DMS153 treated with DMSO at 0.1 percent for 48 hours (cell line): ENCODE measurements around the gene CEACAM5.
"Not testable (repeated sequence)": the region's sequence is repeated elsewhere in the genome, so short reads cannot be mapped to it uniquely, and the experiment has no call there.

Experiments used
- DNase-seq: peaks from one replicate; lab custom pipeline; 2025; ENCODE audit not compliant: unreplicated experiment; lab: John Stamatoyannopoulos, UW

The CEACAM5 gene

DNA sequence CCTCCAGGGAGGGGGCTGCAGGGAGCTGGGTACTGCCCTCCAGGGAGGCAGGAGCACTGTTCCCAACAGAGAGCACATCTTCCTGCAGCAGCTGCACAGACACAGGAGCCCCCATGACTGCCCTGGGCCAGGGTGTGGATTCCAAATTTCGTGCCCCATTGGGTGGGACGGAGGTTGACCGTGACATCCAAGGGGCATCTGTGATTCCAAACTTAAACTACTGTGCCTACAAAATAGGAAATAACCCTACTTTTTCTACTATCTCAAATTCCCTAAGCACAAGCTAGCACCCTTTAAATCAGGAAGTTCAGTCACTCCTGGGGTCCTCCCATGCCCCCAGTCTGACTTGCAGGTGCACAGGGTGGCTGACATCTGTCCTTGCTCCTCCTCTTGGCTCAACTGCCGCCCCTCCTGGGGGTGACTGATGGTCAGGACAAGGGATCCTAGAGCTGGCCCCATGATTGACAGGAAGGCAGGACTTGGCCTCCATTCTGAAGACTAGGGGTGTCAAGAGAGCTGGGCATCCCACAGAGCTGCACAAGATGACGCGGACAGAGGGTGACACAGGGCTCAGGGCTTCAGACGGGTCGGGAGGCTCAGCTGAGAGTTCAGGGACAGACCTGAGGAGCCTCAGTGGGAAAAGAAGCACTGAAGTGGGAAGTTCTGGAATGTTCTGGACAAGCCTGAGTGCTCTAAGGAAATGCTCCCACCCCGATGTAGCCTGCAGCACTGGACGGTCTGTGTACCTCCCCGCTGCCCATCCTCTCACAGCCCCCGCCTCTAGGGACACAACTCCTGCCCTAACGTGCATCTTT, 7.8 kb upstream of the CEACAM5 start:
- DNase-seq: no peak

GRCh38 chr19:41701401-41702075, 6.9 kb upstream of the CEACAM5 start:
- no peak for DNase-seq

- no peak for DNase-seq
These were observed 6.2 kb upstream of the CEACAM5 start for GRCh38 chr19:41702171-41702651.

GRCh38 chr19:41703602-41704293, 4.7 kb upstream of the CEACAM5 start:
- no peak for DNase-seq

GRCh38 chr19:41705393-41706174, 2.8 kb upstream of the CEACAM5 start:
- DNase-seq: no peak

DNA sequence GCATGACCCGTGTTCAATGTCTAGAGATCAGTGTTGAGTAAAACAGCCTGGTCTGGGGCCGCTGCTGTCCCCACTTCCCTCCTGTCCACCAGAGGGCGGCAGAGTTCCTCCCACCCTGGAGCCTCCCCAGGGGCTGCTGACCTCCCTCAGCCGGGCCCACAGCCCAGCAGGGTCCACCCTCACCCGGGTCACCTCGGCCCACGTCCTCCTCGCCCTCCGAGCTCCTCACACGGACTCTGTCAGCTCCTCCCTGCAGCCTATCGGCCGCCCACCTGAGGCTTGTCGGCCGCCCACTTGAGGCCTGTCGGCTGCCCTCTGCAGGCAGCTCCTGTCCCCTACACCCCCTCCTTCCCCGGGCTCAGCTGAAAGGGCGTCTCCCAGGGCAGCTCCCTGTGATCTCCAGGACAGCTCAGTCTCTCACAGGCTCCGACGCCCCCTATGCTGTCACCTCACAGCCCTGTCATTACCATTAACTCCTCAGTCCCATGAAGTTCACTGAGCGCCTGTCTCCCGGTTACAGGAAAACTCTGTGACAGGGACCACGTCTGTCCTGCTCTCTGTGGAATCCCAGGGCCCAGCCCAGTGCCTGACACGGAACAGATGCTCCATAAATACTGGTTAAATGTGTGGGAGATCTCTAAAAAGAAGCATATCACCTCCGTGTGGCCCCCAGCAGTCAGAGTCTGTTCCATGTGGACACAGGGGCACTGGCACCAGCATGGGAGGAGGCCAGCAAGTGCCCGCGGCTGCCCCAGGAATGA, 1.5 kb upstream of the CEACAM5 start:
- peak; percentile 86 for DNase-seq

- DNase-seq: peak; percentile 56
These were observed 969 bp upstream of the CEACAM5 start for GRCh38 chr19:41707502-41707812.

DNA sequence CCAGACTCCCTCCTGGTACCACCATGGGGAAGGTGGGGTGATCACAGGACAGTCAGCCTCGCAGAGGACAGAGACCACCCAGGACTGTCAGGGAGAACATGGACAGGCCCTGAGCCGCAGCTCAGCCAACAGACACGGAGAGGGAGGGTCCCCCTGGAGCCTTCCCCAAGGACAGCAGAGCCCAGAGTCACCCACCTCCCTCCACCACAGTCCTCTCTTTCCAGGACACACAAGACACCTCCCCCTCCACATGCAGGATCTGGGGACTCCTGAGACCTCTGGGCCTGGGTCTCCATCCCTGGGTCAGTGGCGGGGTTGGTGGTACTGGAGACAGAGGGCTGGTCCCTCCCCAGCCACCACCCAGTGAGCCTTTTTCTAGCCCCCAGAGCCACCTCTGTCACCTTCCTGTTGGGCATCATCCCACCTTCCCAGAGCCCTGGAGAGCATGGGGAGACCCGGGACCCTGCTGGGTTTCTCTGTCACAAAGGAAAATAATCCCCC, 505 bp upstream of the CEACAM5 start:
- no peak for DNase-seq

DNA sequence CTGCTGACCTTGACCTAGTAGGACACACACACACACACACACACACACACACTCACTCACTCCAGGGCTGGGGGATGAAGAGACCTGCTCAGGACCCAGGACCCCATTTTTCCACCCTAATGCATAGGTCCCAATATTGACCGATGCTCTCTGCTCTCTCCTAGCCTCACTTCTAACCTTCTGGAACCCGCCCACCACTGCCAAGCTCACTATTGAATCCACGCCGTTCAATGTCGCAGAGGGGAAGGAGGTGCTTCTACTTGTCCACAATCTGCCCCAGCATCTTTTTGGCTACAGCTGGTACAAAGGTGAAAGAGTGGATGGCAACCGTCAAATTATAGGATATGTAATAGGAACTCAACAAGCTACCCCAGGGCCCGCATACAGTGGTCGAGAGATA, 1.1 kb downstream of the CEACAM5 start:
- not testable (repeated sequence) for DNase-seq

DNA sequence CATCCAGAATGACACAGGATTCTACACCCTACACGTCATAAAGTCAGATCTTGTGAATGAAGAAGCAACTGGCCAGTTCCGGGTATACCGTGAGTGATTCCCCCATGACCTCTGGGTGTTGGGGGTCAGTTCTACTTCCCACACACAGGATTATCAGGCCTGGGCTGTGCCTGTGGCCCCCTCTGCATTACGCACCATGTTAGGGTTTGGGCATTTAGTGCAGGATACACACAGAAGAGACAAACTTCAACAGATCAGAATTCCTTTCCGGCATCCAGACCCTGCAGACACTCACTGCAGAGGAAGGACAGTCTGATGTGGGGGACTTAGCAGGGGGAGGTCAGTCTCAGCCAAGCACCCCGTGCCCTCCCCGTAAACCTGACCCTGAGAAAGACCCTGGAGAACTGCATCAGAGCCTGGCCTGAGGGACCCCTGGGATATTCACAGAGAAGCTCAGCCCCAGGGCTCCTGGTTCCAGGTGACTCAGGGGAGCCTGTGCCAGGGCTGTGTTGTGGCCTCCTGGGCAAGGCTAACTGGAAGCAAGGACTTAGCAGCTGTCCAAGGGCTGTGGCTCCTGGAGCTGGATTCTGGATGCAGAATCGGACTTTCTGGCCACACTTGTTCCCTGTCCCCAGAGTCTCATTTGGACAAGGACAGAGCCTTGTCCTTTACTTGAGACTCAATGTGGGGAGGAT, 1.7 kb downstream of the CEACAM5 start:
- no peak for DNase-seq

DNA sequence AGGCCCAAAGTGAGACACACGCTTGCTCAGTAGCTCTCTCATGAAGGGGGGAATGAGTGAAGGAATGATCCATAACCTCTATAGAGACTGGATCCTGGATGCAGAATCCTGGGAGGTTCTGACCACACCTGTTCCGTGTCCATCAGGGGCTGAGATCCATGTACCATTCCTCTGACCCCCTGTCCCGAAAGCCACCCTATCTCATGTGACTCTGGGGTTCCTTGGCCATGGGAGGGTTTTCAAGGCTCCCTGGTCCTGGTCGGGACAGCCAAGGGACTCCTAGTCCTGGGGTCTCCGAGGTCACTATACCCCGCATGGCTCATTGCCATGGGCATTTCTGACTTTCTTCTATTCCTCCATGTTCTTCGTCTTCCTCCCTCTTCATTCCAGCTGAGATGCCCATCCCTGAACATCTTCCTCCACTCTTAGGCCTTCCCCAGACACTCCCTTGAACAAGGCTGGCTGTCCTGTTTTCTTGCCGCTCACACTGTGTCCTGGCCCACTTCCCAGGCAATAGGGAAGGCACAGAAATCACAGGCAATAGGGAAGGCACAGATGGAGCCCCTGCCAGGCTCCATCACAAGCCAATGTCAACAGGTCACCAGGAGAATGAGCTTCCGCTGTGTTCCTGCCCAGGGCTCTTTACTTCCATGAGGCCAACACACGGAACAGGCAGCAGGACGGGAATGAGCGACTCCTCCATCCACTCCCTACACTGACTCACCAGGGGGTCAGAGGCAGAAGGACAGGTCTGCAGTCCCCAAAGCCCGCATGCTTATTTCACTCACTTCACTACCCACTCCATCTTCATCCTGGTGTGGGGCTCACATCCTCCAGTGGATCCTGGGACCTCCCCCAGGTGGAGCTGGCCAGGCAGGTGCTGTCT, 3.2 kb downstream of the CEACAM5 start:
- no peak for DNase-seq

- no peak for DNase-seq
These were observed 6.2 kb downstream of the CEACAM5 start for GRCh38 chr19:41714598-41714997.

GRCh38 chr19:41718761-41719160, 10.3 kb downstream of the CEACAM5 start:
- DNase-seq: no peak

- no peak for DNase-seq
These were observed 11.7 kb downstream of the CEACAM5 start for GRCh38 chr19:41720103-41720502.

- DNase-seq: no peak
These were observed 18.1 kb downstream of the CEACAM5 start for GRCh38 chr19:41726493-41726892.

DNA sequence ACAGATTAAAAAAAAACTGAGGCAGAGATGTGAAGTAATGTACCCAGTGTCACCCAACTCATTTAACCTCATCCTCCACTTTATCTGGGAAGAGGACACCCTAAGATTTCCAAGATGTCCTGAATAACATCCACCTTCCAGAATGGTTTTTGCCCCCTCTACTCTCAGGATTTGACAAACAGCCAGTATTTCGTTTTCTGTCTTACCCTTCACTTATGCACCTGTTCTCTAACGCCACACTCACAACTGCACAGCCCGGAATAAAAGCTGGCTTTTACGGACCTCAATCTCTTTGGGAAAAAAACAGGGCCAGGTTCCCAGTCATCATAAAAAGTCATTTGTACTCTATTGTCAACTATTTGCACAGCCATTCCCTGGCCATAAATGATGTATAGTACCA, 25.7 kb downstream of the CEACAM5 start:
- peak; percentile 84 for DNase-seq

DNA sequence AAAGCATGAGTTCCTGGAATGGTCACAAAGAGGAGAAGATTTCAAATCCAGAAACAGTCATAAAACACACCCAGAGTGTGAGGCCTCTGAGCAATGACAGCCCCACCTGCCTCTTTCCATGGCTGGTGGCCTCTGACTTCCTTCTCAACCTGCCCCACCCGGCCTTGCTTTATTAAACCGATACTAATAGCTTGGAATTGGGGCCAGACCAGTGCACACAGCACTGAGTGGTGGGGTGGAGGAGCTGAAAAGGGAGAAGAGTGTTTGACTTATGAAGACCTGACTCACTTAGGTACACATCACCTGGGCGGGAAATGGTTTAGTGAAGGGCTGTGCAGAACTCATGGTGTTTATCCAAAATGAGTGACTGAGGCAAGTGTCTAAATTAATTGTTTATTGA, 26.2 kb downstream of the CEACAM5 start:
- peak; percentile 96 for DNase-seq

DNA sequence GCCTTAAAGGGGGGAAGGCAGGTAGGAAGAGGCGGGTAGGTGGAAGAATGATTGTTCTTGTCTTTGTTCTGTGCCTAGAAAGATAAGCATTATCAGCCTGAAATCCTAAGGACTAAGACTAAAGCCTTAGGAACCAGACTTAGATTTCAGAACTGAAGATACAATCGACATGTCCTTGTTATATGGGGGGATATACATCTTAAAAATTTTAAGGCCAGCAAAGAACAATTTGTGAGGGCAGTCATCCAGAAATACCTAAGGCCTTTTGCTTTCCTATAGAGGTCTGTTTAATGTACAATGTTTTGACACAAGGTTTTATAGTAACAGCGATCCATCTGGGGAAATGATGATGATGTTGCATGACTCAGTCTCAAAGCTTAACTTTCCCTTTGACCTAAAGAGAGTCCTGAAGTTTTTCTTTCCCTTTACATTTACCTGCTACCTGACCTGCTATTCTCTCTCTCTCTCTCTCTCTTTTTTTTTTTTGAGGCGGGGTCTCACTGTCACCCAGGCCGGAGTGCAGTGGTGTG, 26.7 kb downstream of the CEACAM5 start:
- DNase-seq: no peak
